IPS-18c (cell line): Measurements from ENCODE around the gene SPSB3.

Source experiments
- H3K4me3 ChIP-seq: 2 replicates; pipeline ENCODE4 v1.7.0; 2013; ENCODE audit warnings: low read depth, mild to moderate bottlenecking, low read length, moderate library complexity; ENCODE audit not compliant: insufficient read depth
- H3K9me3 ChIP-seq: one replicate; pipeline ENCODE4 v1.6.1; 2013; ENCODE audit warnings: mild to moderate bottlenecking, low read length, moderate library complexity; ENCODE audit not compliant: control insufficient read depth, insufficient read depth

SPSB3 gene

GRCh38 chr16:1762196-1762878 is 20.0 kb downstream of the SPSB3 start:
- no peak overlapping the region for H3K4me3 ChIP-seq
- H3K9me3 ChIP-seq = peaks cover 2% of the 10 kb centered on the region

GRCh38 chr16:1761751-1762150 is 20.6 kb downstream of the SPSB3 start:
- Histone ChIP-seq H3K4me3 (no peak overlapping the region), H3K9me3 (peaks cover 2% of the 10 kb centered on the region)

- Histone ChIP-seq H3K9me3 (peaks cover 2% of the 10 kb centered on the region), H3K4me3 (no peak overlapping the region)
Observed at GRCh38 chr16:1760911-1761310, 21.5 kb downstream of the SPSB3 start.

- peaks cover 2% of the 10 kb centered on the region for H3K9me3 ChIP-seq
- no peak overlapping the region for H3K4me3 ChIP-seq
Observed at GRCh38 chr16:1759511-1759910, 22.9 kb downstream of the SPSB3 start.

GRCh38 chr16:1758923-1759322 is 23.4 kb downstream of the SPSB3 start:
- Histone ChIP-seq H3K4me3 (no peak overlapping the region), H3K9me3 (no peaks in the 10 kb centered on the region)

- no peaks in the 10 kb centered on the region for H3K9me3 ChIP-seq
- H3K4me3 ChIP-seq = no peak overlapping the region
Observed at GRCh38 chr16:1757714-1758461, 24.5 kb downstream of the SPSB3 start.

- no peak overlapping the region for H3K4me3 ChIP-seq
- H3K9me3 ChIP-seq = peaks cover 2% of the 10 kb centered on the region
Observed at GRCh38 chr16:1754204-1754603, 28.2 kb downstream of the SPSB3 start.

- Histone ChIP-seq H3K4me3 (no peak overlapping the region), H3K9me3 (peaks cover 2% of the 10 kb centered on the region)
Observed at GRCh38 chr16:1752853-1753252, 29.5 kb downstream of the SPSB3 start.

GRCh38 chr16:1751946-1752345 is 30.4 kb downstream of the SPSB3 start:
- no peak overlapping the region for H3K4me3 ChIP-seq
- peaks cover 2% of the 10 kb centered on the region for H3K9me3 ChIP-seq

GRCh38 chr16:1749152-1750117 is 32.9 kb downstream of the SPSB3 start:
- Histone ChIP-seq H3K4me3 (no peak overlapping the region), H3K9me3 (peaks cover 2% of the 10 kb centered on the region)

- H3K9me3 ChIP-seq = peaks cover 2% of the 10 kb centered on the region
- no peak overlapping the region for H3K4me3 ChIP-seq
Observed at GRCh38 chr16:1747934-1748333, 34.4 kb downstream of the SPSB3 start.

GRCh38 chr16:1746693-1747195 is 35.6 kb downstream of the SPSB3 start:
- no peak overlapping the region for H3K4me3 ChIP-seq
- no peaks in the 10 kb centered on the region for H3K9me3 ChIP-seq

- no peak overlapping the region for H3K4me3 ChIP-seq
Observed at GRCh38 chr16:1745900-1746692, 36.3 kb downstream of the SPSB3 start.

GRCh38 chr16:1745181-1745899 is 37.0 kb downstream of the SPSB3 start:
- no peaks in the 10 kb centered on the region for H3K9me3 ChIP-seq
- no peak overlapping the region for H3K4me3 ChIP-seq

More at GRCh38 chr16:1745900-1746692, 36.3 kb downstream of the SPSB3 start:
- H3K9me3 ChIP-seq = no peaks in the 10 kb centered on the region

GRCh38 chr16:1744338-1744840 is 38.0 kb downstream of the SPSB3 start:
- Histone ChIP-seq H3K4me3 (no peak overlapping the region), H3K9me3 (no peaks in the 10 kb centered on the region)
